Glomerular visceral epithelial cell (primary cell): ENCODE measurements around the gene CRBN.

Experiments
- DNase-seq: peaks from one replicate; pipeline ENCODE4 v3.0.0-alpha.2; 2016; ENCODE audit errors: extremely low spot score

CRBN gene

DNA sequence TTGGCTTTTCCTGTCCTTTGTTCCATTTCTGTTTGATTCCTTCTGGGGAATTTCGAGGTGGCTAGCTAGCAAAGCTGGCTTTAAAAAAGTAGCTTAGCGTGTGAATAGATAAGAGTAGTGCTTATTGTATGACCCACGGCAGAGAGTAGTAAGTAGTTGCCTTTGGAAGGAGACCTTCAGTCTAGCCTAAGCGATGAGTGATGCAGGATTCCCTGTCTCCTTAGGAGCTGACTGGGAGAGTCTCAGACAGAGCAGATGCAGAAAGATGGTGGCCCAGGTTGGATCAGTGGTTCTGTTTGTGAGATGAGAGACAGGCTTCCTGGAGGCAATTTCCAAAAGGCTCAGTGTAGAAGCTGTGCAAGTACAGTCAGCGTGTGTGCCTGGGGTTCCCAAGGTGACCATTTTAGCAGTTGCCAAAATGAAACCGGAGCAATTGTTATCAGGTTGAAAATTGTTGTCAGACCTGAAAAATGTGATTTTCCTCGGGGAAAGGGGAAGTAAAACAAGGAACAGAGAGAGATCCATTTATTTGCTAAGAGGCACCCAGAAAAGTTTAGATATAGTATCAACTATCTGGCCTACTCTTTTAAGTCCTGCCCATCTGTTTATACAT is 68.6 kb downstream of the CRBN start:
- DNase-seq = no peak

- no peak for DNase-seq
These were observed 69.2 kb downstream of the CRBN start, which contains the start of gene IL5RA for GRCh38 chr3:3110299-3110630. TSS of gene IL5RA (minus strand) at chr3:3110374. CDS start at chr3:3104984, 5,390 bp downstream.

- no peak for DNase-seq
These were observed 69.8 kb downstream of the CRBN start for GRCh38 chr3:3109407-3110298.

GRCh38 chr3:3107858-3108257 is 71.6 kb downstream of the CRBN start:
- no peak for DNase-seq

DNA sequence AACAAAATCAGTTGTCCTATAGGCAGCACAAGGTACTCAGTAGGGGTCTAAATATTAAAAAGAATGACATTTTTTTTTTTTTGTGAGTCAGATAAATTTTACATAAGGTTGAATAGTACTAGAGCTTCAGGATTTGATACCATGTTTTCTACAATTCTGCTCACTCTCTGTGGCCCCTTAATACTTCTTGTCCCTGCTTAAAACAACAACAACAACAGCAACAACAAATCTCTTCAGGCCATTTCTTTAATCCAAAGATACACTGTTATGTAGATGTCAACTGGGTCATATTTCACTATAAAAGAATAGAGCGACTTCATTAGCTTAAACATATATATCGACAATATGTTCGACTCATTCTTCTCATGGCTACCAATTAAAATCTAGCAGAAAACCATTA is 72.3 kb downstream of the CRBN start:
- DNase-seq = no peak

DNA sequence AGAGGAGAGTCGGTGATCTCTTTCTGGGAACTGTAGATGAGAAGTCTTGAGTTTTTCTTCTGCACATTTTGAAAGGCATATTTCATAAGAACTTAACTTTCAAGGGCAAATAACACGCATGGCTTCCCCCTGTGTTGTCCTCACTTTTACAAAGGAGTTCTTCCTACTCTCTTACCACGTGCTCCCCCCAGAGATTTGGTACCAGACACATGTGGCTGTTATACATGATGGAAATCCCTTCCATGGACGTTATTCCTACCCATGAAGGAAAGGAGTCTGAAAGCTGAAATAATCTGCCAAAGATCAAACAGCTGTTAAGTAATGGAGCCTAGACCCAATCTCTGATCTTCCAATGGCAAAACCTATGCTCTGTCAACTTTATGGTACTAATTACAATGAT is 73.7 kb downstream of the CRBN start:
- DNase-seq = no peak

- DNase-seq = no peak
These were observed 74.2 kb downstream of the CRBN start for GRCh38 chr3:3105246-3105645.

- DNase-seq = no peak
These were observed 76.7 kb downstream of the CRBN start for GRCh38 chr3:3102751-3103150.

- no peak for DNase-seq
These were observed 77.6 kb downstream of the CRBN start for GRCh38 chr3:3101660-3102458.
